ENCODE measurements around the gene OR1N2. TPM values are rescaled to one million over a fixed set of nuclear protein-coding genes. Genes with fewer than 3 reads are reported as not detected.

OR1N2 gene
- total and polyA plus RNA-seq, 2 of the 8 experiments (the other 6 are each of a cell fraction or from before 2014, with no cell fraction given): not detected

DNA sequence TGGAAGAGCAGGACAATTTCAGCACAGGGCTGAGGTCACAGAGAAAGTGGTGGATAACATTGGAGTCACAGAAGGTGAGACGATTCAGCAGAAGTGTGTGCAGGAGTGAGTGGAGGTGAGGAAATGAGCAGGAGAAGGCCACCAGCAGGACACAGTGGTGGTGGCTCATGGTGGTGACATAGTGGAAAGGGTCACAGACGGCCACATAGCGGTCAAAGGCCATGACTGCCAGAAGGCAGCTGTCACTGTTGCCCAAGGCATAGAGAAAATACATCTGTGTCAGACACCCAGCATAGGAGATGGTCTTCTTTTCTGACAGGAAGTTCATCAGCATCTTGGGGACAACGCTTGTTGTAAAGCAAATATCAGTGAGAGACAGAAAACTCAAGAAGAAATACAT, 15.0 kb downstream of the OR1N2 start:
- H2BK120ac ChIP-seq (replicated peaks; ENCODE audit: low read depth, low read length): no peak overlapping the region
- ChIA-PET POLR2A (ENCODE audit: partially characterized antibody) (no interaction called here), CTCF (ENCODE audit: partially characterized antibody) (no interaction called here)
- no peak overlapping the region for H2AFZ ChIP-seq (ENCODE audit: low read length)
- H3K27ac ChIP-seq (ENCODE audit: low read depth, low read length): no peak overlapping the region
- 85% methylated on average over 4 of the region's 4 CpGs; no CpG with 5 or more reads in 1 of the 2 experiments for WGBS, 2 experiments (ENCODE audit: extremely low coverage in 1 of 2, insufficient coverage in 1 of 2, insufficient read length in 1 of 2, insufficient replicate concordance in 2 of 2, low coverage in 1 of 2, low lambda C conversion rate in 2 of 2, missing lambda C conversion rate in 1 of 2)
- no peak overlapping the region for H4K5ac ChIP-seq (ENCODE audit: insufficient read length, low read depth, low read length)
- H3K18ac ChIP-seq (ENCODE audit: extremely low read depth, low read length): no peak overlapping the region
- H2BK20ac ChIP-seq (ENCODE audit: low read length): no peak overlapping the region
- no peak overlapping the region for H2AK5ac ChIP-seq (ENCODE audit: low read depth, low read length)
- no peaks in the 10 kb centered on the region for H3K79me2 ChIP-seq (ENCODE audit: control insufficient read depth in 1 of 2, insufficient read depth in 2 of 2, low read length in 2 of 2)
- H3K79me1 ChIP-seq (ENCODE audit: low read depth, low read length): no peaks in the 10 kb centered on the region
- no peak overlapping the region for H4K91ac ChIP-seq (replicated peaks; ENCODE audit: insufficient read length, low read length)
- H2BK15ac ChIP-seq (ENCODE audit: low read length): no peak overlapping the region
- no peaks in the 10 kb centered on the region for H3K27me3 ChIP-seq (replicated peaks in 1 of 4; ENCODE audit: control insufficient read depth in 3 of 4, extremely low read depth in 1 of 4, insufficient read depth in 3 of 4, low read length in 3 of 4)
- H3K23me2 ChIP-seq (ENCODE audit: low read depth, low read length): no peaks in the 10 kb centered on the region
- no peak overlapping the region for H3K23ac ChIP-seq (ENCODE audit: insufficient read length)
- no peak overlapping the region for H3K4me3 ChIP-seq (ENCODE audit: extremely low read depth in 1 of 4, insufficient read depth in 2 of 4, low read depth in 3 of 4, low read length in 4 of 4)
- H3K9ac ChIP-seq (replicated peaks in 1 of 4; ENCODE audit: extremely low read depth in 1 of 4, low read depth in 3 of 4, low read length in 3 of 4): no peak overlapping the region
- H3K4ac ChIP-seq (replicated peaks; ENCODE audit: insufficient read length, low read depth, low read length): no peak overlapping the region
- no peak overlapping the region for H3K14ac ChIP-seq (ENCODE audit: insufficient read length)
- no peaks in the 10 kb centered on the region for H3K36me3 ChIP-seq (ENCODE audit: control insufficient read depth in 2 of 4, insufficient read depth in 4 of 4, low read length in 3 of 4)
- DNase-seq (ENCODE audit: low read depth in 1 of 2, low spot score in 2 of 2) (no peak), FAIRE-seq (no peak)
- H3K9me3 ChIP-seq (ENCODE audit: insufficient read depth in 2 of 2, low read depth in 1 of 2, low read length in 1 of 2): peaks cover 55 to 65% of the 10 kb centered on the region in 2 experiments
- H3K56ac ChIP-seq (replicated peaks; ENCODE audit: insufficient read length, low read depth, low read length): no peak overlapping the region
- no peak overlapping the region for H2BK5ac ChIP-seq (ENCODE audit: low read depth, low read length)
- H4K20me1 ChIP-seq (replicated peaks in 1 of 2; ENCODE audit: control insufficient read depth in 1 of 2, insufficient read depth in 2 of 2, low read length in 2 of 2): no peaks in the 10 kb centered on the region
- no peak overlapping the region for H2BK12ac ChIP-seq (ENCODE audit: low read depth, low read length)
- H3K4me2 ChIP-seq (ENCODE audit: insufficient read depth in 1 of 2, low read depth in 2 of 2, low read length in 2 of 2): no peak overlapping the region
- H4K8ac ChIP-seq (ENCODE audit: extremely low read depth, insufficient read depth, low read length): no peak overlapping the region
- no peaks in the 10 kb centered on the region for H3K4me1 ChIP-seq (replicated peaks in 1 of 4; ENCODE audit: control insufficient read depth in 3 of 4, insufficient read depth in 4 of 4, low read length in 3 of 4)
- no peak for TF ChIP-seq RAD21 (IDR thresholded peaks at IDR 0.05 in 1 of 2, conservative IDR thresholded peaks at IDR 0.05 in 1 of 2; ENCODE audit: low read depth in 2 of 2, low read length in 2 of 2)
- no peak for TF ChIP-seq POLR2A (IDR thresholded peaks at IDR 0.05; ENCODE audit: control extremely low read depth in 1 of 2, low read depth in 2 of 2, low read length in 2 of 2)
- TF ChIP-seq BRCA1 (IDR thresholded peaks at IDR 0.05; ENCODE audit: low read depth, low read length): no peak
- no peak for TF ChIP-seq TAF1 (IDR thresholded peaks at IDR 0.05; ENCODE audit: low read depth, low read length)
- no peak for TF ChIP-seq SIRT6 (IDR thresholded peaks at IDR 0.05; ENCODE audit: low read length)
- no peak for TF ChIP-seq KDM4A (IDR thresholded peaks at IDR 0.05; ENCODE audit: low read depth, low read length, severe bottlenecking)
- TF ChIP-seq CTBP2 (IDR thresholded peaks at IDR 0.05; ENCODE audit: borderline replicate concordance, insufficient read depth, insufficient read length, low read length): no peak
- TF ChIP-seq, protein P1, sequence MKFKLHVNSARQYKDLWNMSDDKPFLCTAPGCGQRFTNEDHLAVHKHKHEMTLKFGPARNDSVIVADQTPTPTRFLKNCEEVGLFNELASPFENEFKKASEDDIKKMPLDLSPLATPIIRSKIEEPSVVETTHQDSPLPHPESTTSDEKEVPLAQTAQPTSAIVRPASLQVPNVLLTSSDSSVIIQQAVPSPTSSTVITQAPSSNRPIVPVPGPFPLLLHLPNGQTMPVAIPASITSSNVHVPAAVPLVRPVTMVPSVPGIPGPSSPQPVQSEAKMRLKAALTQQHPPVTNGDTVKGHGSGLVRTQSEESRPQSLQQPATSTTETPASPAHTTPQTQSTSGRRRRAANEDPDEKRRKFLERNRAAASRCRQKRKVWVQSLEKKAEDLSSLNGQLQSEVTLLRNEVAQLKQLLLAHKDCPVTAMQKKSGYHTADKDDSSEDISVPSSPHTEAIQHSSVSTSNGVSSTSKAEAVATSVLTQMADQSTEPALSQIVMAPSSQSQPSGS (IDR thresholded peaks at IDR 0.05; ENCODE audit: low read length): no peak
- no peak for TF ChIP-seq CBX8 (IDR thresholded peaks at IDR 0.05; ENCODE audit: borderline replicate concordance, low read depth, low read length)
- no peak for TF ChIP-seq NANOG (IDR thresholded peaks at IDR 0.05; ENCODE audit: insufficient read depth, low read depth, low read length, poor library complexity, severe bottlenecking)
- TF ChIP-seq KDM5A (IDR thresholded peaks at IDR 0.05; ENCODE audit: low read length): no peak

All from H1 (cell line).